NK-92 (cell line): ENCODE measurements around the gene PTGDS.

Source experiments
- DNase-seq: peaks from one replicate; lab custom pipeline; 2025; ENCODE audit not compliant: unreplicated experiment; lab: John Stamatoyannopoulos, UW

The PTGDS gene

GRCh38 chr9:137020771-137021567, 43.7 kb downstream of the PTGDS start:
- no peak for DNase-seq

GRCh38 chr9:137021568-137021978, 44.3 kb downstream of the PTGDS start:
- DNase-seq: no peak

- DNase-seq: no peak
Observed at GRCh38 chr9:137021979-137022661, 44.8 kb downstream of the PTGDS start.

- no peak for DNase-seq
Observed at GRCh38 chr9:137022662-137023008, 45.3 kb downstream of the PTGDS start.

- DNase-seq: no peak
Observed at GRCh38 chr9:137023157-137023556, 45.9 kb downstream of the PTGDS start.

- no peak for DNase-seq
Observed at GRCh38 chr9:137023583-137023991, 46.3 kb downstream of the PTGDS start.

GRCh38 chr9:137025517-137025966, 48.2 kb downstream of the PTGDS start:
- no peak for DNase-seq

GRCh38 chr9:137026384-137026783, 49.1 kb downstream of the PTGDS start:
- DNase-seq: no peak

GRCh38 chr9:137026828-137027227, 49.5 kb downstream of the PTGDS start:
- DNase-seq: no peak

GRCh38 chr9:137027369-137028262, 50.3 kb downstream of the PTGDS start, which contains the start of gene ABCA2:
Gene ABCA2, minus strand, starts transcription at chr9:137028237. Its CDS starts 97 bp downstream, at chr9:137028140.
- no peak for DNase-seq

- no peak for DNase-seq
Observed at GRCh38 chr9:137028263-137029057, 51.2 kb downstream of the PTGDS start.

GRCh38 chr9:137029058-137029936, 52.0 kb downstream of the PTGDS start:
- DNase-seq: no peak

- DNase-seq: no peak
Observed at GRCh38 chr9:137030006-137030405, 52.7 kb downstream of the PTGDS start.

GRCh38 chr9:137030538-137031527, 53.5 kb downstream of the PTGDS start:
- DNase-seq: no peak
